ENCODE measurements around the gene BCL2L11. TPM values are rescaled to one million over a fixed set of nuclear protein-coding genes. Genes with fewer than 3 reads are reported as not detected.
A peak's percentile ranks its signal among the peaks of the same experiment; 100 is the strongest.

BCL2L11 gene
- total RNA-seq, 1 donor from 2014 or later: 29.0 TPM

- DNase-seq (ENCODE audit: low read depth in 2 of 2): peak; percentile 45 to 73
Measured at GRCh38 chr2:111117598-111118480, 2.9 kb upstream of the BCL2L11 start.

DNA sequence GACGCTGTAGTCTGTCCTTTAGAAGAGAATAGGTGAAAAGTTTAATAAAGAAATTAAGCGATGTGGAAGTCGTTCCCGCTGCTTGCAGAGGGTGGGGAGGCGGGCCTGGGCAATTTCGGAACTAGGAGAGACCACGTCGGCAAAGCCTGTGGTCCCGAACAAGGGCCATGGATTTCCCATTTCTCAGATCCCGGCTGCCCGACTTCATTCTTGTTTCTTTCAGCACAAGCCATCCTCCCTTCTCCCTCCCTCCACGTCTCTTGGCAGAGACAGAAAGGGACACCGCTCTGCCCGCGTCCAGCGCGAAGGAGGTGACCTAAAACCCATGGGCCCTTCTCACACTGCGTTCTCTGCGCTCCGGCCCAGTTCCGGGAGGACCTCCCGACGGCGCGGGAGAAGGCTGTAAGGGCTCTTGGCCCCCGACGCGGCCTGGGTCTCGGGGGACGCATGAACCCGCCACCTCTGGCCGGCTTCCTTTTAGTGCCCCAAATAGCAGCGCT, 2.2 kb upstream of the BCL2L11 start:
- DNase-seq (ENCODE audit: low read depth in 2 of 2): peak in 1 of 2 donors; percentile 8

- peak in 1 of 2 donors; percentile 22 for DNase-seq (ENCODE audit: low read depth in 2 of 2)
Measured at GRCh38 chr2:111118981-111119821, 1.5 kb upstream of the BCL2L11 start.

- no peak for DNase-seq (ENCODE audit: low read depth in 2 of 2)
Measured at GRCh38 chr2:111119822-111120252, 877 bp upstream of the BCL2L11 start.

- peak; percentile 44 to 48 for DNase-seq (ENCODE audit: low read depth in 2 of 2)
Measured at GRCh38 chr2:111121028-111121827, 514 bp downstream of the BCL2L11 start.

DNA sequence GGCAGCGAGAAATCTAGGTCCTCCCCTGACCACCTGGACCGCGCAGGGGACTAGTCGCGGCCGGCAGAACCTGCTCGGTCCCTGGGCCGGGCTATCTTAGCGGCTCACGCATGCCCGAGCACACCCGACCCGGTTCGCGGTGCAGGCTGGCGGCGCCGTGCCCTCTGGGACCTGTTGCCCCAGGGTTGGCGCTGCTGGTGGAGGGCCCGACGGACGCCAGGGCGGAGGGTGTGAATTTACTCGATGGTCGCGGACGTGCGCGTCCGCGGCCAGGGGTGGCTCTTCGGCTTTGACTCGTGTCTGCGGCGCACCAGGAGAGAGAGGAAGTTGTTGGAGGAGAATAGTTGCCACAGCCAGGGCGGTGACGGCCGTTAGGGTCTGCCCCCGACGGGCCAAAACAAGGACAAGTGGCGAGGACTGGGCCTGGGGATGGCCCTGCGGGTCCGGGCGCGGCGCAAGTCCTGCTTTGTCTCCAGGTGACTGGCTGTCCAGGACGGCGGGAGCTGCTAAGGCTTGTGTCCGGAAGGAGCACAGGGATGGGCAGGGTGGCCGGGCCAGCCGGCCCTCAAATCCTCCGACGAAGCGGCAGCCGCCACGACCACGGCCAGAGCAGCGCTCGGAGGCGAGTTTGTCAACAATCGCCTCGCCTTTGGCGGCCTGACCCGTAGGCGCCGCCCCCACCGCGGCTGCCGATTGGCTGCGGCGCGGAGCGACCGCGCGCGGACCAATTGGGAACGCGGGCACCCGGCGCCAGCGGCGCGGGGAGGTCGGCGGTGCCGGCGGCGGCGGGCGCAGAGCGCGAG, 1.3 kb downstream of the BCL2L11 start:
- DNase-seq (ENCODE audit: low read depth in 2 of 2): peak; percentile 90 to 94

DNA sequence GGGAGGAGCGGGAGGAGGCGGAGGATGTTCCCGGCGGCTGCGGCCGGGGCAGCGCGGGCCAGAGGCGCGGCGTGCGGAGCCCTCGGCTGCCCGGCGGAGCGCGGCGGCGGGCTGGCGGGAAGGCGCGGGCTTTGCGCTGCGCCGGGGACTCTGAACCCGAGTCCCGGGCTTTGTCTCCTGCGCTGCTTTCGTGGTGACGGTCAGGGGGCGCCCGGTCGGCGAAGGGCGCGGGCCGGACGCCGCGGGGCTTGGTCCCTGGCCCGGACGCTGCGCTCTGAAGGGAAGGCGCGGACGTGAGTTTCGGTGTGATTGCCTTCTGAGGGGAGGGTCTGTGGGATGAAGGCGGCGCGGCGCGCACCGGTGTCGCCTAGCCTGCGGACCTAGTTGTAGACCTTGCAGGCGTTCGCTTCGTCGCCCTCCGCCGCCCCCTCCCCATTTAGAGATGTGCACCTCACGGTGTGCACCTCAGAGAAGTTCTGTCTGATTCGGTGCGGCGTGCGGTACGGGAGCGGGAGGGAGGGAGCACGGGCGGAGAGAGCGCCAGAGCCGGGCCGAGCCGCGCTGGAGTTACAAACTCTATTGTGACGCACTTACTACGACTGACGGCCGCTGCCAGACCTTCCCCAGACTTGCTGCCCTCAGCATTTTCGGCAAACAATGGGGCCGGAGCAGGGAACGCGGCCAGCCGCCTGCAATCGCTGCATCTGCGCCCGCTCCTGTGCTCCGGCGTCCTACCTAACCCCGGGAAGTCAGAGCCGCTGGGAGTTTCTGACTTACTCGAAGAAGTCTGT, 2.1 kb downstream of the BCL2L11 start:
- DNase-seq (ENCODE audit: low read depth in 2 of 2): peak; percentile 93 to 96

- DNase-seq (ENCODE audit: low read depth in 2 of 2): no peak
Measured at GRCh38 chr2:111123751-111124150, 3.0 kb downstream of the BCL2L11 start.

DNA sequence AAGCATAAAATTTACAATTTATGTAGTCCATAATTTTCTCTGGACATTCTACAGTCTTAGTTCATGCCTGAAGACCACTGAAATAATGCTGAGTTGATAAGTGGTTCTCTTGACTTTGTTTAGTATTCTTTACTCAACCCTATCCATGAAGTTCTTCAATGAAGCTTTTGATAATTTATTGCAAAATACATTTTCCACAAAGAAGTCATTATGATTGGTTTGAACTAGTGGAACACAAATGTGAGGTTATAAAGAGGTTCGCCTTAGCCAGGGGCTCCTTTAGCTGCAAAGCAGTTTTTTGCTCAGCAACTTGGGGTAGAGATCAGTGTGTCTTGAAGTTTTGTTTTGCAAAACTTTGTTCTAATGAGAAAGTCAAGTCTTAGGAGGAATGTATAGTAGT, 5.9 kb downstream of the BCL2L11 start:
- no peak for DNase-seq (ENCODE audit: low read depth in 2 of 2)

GRCh38 chr2:111127351-111127750, 6.6 kb downstream of the BCL2L11 start:
- DNase-seq (ENCODE audit: low read depth in 2 of 2): no peak

- no peak for DNase-seq (ENCODE audit: low read depth in 2 of 2)
Measured at GRCh38 chr2:111128096-111128495, 7.4 kb downstream of the BCL2L11 start.

DNA sequence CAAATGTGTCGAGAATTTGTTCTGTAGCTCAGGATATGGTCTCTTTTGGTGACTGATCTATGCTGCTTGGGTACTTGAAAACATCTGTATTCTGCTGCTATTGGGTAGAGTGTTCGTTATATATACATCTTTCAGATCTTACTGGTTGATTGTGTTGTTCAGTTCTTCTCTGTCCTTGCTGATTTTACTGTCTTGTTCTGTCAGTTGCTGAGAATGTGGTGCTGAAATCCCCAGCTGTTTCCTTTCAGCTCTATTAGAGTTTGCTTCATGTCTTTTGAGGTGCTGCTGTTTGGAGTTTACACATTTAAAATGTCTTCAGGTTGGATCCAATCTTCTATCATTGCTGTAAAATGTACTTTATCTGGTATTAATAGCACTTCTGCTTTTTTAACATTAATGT, 12.9 kb downstream of the BCL2L11 start:
- no peak for DNase-seq (ENCODE audit: low read depth in 2 of 2)

DNA sequence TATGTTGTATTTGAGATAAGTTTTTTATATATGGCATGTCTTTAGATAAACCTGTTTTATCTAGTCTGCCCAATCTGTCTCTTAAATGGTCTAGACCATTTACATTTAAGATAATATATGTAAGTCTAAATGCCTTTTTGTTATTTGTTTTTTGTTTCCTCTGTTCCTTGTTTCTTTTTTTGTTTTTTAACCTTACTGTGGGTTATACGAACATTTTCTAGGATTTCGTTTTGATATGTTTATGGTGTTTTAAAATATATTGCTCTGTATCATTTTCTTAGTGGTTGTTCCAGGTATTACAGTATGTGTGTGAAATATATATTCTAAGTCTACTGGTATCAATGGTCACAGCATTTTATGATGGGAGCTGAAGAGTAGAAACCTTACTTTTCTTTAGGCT, 13.3 kb downstream of the BCL2L11 start:
- DNase-seq (ENCODE audit: low read depth in 2 of 2): no peak

DNA sequence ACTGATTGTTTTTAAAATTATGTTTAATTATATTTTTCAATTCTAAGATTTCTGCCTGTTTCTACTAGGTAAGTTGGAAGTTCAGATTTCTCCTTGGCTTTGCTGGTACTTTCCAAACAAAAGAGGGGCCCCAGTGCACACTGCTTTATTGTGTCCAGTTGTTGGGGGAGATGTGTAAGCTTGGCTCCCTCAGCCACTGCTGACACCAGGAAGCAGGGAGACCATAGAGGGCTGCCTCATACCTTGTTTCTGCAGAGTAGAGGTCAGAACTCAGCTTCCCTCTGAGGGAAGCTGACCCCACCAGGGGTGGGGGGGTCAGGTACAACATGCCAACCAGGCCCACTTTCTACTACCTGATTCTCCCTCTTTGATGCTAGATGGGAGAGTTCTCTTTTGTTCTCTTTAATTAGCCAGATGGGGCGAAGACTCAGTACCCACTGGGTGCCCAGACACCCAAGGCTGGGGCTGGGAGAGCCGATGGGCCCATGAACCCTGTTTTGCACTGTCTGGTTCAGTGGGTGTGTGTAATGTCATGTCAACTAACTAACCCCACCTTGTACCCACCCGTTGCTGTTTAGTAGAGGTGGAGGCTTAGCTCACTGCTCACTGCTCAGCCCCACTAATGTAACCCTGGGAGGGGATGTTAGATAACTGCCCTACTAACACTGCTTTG, 14.7 kb downstream of the BCL2L11 start:
- DNase-seq (ENCODE audit: low read depth in 2 of 2): peak in 1 of 2 donors; percentile 52

GRCh38 chr2:111135910-111136297, 15.2 kb downstream of the BCL2L11 start:
- peak in 1 of 2 donors; percentile 78 for DNase-seq (ENCODE audit: low read depth in 2 of 2)

- DNase-seq (ENCODE audit: low read depth in 2 of 2): no peak
Measured at GRCh38 chr2:111138839-111139238, 18.1 kb downstream of the BCL2L11 start.

- no peak for DNase-seq (ENCODE audit: low read depth in 2 of 2)
Measured at GRCh38 chr2:111139637-111140317, 19.1 kb downstream of the BCL2L11 start.

GRCh38 chr2:111140815-111141214, 20.1 kb downstream of the BCL2L11 start:
- DNase-seq (ENCODE audit: low read depth in 2 of 2): no peak

GRCh38 chr2:111142101-111142500, 21.4 kb downstream of the BCL2L11 start:
- DNase-seq (ENCODE audit: low read depth in 2 of 2): no peak

Measured in lung microvascular endothelial cell (primary cell).